ENCODE measurements around the gene FGFBP2.

FGFBP2 gene

DNA sequence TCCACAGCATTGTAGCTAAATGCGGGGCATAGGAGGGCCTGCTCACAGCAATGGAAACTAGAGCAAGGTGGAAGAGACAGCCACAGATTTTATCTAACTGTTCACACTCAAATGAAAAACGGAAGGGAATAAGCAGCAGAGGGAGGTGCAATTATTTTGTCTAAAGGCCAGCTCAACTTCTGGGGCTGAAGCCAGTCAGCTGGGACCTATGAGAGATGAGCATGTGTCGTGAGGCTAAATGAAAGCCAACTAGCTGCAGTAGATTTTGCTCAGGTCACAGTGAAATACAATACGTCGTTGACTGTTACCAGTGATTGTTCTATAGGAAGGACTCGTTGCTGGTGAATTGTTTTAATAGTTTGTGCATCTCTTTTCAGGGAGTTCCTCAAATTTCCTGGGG lies 26.4 kb upstream of the FGFBP2 start:
- TF ChIP-seq, protein P1, sequence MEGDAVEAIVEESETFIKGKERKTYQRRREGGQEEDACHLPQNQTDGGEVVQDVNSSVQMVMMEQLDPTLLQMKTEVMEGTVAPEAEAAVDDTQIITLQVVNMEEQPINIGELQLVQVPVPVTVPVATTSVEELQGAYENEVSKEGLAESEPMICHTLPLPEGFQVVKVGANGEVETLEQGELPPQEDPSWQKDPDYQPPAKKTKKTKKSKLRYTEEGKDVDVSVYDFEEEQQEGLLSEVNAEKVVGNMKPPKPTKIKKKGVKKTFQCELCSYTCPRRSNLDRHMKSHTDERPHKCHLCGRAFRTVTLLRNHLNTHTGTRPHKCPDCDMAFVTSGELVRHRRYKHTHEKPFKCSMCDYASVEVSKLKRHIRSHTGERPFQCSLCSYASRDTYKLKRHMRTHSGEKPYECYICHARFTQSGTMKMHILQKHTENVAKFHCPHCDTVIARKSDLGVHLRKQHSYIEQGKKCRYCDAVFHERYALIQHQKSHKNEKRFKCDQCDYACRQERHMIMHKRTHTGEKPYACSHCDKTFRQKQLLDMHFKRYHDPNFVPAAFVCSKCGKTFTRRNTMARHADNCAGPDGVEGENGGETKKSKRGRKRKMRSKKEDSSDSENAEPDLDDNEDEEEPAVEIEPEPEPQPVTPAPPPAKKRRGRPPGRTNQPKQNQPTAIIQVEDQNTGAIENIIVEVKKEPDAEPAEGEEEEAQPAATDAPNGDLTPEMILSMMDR (IDR thresholded peaks at IDR 0.05; ENCODE audit: insufficient read depth, low read depth, low read length, missing control alignments): no peak
- H3K4me3 ChIP-seq (ENCODE audit: low read length): no peak overlapping the region
- no peak for DNase-seq (ENCODE audit: low read depth)

DNA sequence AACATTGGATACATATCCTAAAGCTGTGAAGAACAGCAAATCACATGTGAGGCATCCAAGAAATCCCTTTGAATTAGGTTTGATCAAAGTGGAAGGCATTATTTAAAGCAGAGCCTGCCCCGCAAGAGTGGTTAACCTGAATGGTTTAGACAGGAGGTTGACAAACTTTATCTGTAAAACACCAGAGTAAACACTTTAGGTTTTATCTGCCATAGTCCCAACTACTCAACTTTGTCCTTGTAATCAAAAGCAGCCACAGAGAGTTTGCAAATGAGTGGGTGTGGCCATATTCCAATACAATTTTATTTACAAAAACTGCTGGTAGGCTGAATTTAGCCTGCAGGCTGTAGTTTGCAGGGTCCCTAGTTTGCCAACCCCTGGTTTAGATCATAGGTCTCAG lies 25.2 kb upstream of the FGFBP2 start:
- H3K4me3 ChIP-seq (ENCODE audit: low read length): no peak overlapping the region
- DNase-seq (ENCODE audit: low read depth): no peak
- TF ChIP-seq, protein P1 (IDR thresholded peaks at IDR 0.05; ENCODE audit: insufficient read depth, low read depth, low read length, missing control alignments): no peak

GRCh38 chr4:15986907-15987306 lies 23.9 kb upstream of the FGFBP2 start:
- no peak overlapping the region for H3K4me3 ChIP-seq (ENCODE audit: low read length)
- no peak for DNase-seq (ENCODE audit: low read depth)
- TF ChIP-seq, protein P1 (IDR thresholded peaks at IDR 0.05; ENCODE audit: insufficient read depth, low read depth, low read length, missing control alignments): no peak

DNA sequence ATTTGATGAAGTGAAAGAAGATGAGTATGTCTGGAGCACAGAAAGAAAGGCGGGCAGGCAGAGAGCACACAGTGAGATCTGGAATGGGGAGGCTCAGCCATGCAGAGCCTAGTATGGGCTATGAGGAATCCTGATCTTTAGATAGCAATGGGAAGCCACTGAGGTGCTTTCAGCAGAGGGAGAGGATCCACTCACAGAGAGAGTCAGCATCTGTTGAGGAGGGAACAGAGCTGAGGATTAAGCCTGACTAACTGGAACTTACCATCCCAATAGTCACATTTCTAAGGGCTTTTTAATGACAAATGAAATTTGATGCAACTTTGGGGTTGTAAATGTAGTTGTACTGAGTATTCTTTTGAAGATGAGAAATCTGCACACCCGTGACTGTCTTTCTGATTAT lies 20.6 kb upstream of the FGFBP2 start:
- TF ChIP-seq, protein P1 (IDR thresholded peaks at IDR 0.05; ENCODE audit: insufficient read depth, low read depth, low read length, missing control alignments): no peak
- H3K4me3 ChIP-seq (ENCODE audit: low read length): no peak overlapping the region
- DNase-seq (ENCODE audit: low read depth): no peak

DNA sequence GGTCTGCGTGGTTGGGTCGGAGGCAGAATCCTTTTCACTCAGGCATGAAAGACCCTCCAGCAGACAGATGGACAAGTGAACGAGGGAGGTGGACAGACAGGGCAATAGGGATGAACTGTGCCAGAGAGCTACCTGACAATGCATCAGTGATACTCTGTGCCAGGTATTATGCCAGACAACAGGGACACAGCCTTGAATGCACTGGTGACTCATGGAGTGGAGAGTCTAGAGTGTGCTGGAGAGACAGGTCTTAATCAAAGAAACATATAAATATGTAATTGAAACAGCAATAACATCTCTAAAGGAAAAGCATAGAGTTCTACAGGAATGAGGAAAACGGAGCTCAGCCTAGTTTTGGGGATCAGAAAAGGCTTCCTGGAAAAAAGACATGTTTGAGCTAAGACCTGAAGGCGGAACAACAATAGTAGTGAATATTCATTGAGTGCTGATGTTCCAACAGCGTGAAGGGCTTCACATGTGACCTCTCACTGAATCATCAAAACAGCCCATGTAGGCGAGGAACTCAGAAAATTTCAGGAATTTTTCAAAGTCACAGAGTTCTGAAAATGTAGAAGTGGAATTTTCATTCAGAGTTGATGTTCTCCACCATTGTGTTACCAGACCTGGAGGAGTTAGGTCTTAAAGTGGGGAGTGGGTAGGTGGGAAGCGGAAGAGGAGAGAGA lies 20.0 kb upstream of the FGFBP2 start:
- TF ChIP-seq, protein P1 (IDR thresholded peaks at IDR 0.05; ENCODE audit: insufficient read depth, low read depth, low read length, missing control alignments): no peak
- peak; percentile 56 for DNase-seq (ENCODE audit: low read depth)
- H3K4me3 ChIP-seq (ENCODE audit: low read length): no peak overlapping the region

GRCh38 chr4:15976456-15977447 lies 13.8 kb upstream of the FGFBP2 start:
- no peak for DNase-seq (ENCODE audit: low read depth)
- TF ChIP-seq, protein P1 (IDR thresholded peaks at IDR 0.05; ENCODE audit: insufficient read depth, low read depth, low read length, missing control alignments): no peak
- H3K4me3 ChIP-seq (ENCODE audit: low read length): no peak overlapping the region

Data from epithelial cell of esophagus (primary cell).